Right lobe of liver (tissue), 4 donors: ENCODE data around the gene DMWD.

Experiments used
- POLR2A ChIP-seq: fragments of 450-650 bp; IDR thresholded peaks from one replicate; pipeline ENCODE4 v1.6.1; 2017; ENCODE audit warnings: antibody characterized with exemption, mild to moderate bottlenecking
- TF ChIP-seq, protein P1 (sequence below), 4 donors: fragments of 200-600 bp in 3 of 4; fragments of 450-650 bp in 1 of 4; IDR thresholded peaks; one replicate each; pipeline versions ENCODE4 v1.5.1 to v1.8.0; 2016 to 2022; ENCODE audit warnings: antibody characterized with exemption in 4 of 4, mild to moderate bottlenecking in 2 of 4
- donor health status: DM: no; HTN: no; CAD: no.
- donor health status: DM: no; HTN: no; CAD: no.
- donor health status: DM: no; HTN: yes; CAD: no.

DNA sequence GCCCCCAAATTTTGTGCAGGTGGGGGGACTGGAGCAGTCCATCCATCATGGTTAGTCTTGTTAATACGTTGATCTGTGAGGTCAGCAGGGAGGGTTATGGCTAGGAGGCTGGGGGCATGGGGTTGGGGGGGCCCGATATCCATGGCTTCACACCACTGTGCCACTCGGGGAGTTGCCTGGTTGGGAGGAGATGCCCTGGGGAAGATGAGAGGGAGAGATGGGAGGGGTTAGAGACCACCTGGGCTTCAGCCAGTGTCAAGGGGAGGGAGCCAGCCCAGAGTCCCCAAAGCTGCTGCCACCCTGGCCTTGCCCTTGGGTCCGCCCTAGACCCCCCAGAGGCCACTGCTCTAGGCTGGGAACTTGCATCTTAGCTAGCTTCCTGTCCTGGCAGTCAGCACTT, 8.5 kb downstream of the DMWD start:
- TF ChIP-seq, protein P1, sequence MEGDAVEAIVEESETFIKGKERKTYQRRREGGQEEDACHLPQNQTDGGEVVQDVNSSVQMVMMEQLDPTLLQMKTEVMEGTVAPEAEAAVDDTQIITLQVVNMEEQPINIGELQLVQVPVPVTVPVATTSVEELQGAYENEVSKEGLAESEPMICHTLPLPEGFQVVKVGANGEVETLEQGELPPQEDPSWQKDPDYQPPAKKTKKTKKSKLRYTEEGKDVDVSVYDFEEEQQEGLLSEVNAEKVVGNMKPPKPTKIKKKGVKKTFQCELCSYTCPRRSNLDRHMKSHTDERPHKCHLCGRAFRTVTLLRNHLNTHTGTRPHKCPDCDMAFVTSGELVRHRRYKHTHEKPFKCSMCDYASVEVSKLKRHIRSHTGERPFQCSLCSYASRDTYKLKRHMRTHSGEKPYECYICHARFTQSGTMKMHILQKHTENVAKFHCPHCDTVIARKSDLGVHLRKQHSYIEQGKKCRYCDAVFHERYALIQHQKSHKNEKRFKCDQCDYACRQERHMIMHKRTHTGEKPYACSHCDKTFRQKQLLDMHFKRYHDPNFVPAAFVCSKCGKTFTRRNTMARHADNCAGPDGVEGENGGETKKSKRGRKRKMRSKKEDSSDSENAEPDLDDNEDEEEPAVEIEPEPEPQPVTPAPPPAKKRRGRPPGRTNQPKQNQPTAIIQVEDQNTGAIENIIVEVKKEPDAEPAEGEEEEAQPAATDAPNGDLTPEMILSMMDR (IDR thresholded peaks at IDR 0.05) = no peak
- no peak for TF ChIP-seq POLR2A
